A673 (cell line): ENCODE data around the gene FLNC. TPM values are rescaled to one million over a fixed set of nuclear protein-coding genes. Genes with fewer than 3 reads are reported as not detected.

Source experiments
- BruUV-seq: library from RNA; stranded (reverse); fragments of 400-500 nt; replicated peaks from 2 replicates; lab custom pipeline; 2021; lab: Mats Ljungman, UMichigan
- CTCF ChIA-PET: fragments of 300-600 bp; sonication (Branson Sonifier 250); formaldehyde crosslinking; loops from one replicate; lab custom pipeline; 2022; ENCODE audit warnings: antibody characterized with exemption; lab: Charles Lee
- POLR2A ChIA-PET: fragments of 300-600 bp; sonication (Branson Sonifier 250); formaldehyde crosslinking; loops from one replicate; lab custom pipeline; 2022; ENCODE audit warnings: antibody characterized with exemption; ENCODE audit not compliant: low non-redundant PET; lab: Charles Lee
- DNase-seq: peaks from one replicate; pipeline ENCODE4 v3.0.0-alpha.2; 2015; ENCODE audit warnings: low spot score
- H3K27ac ChIP-seq: fragments of 200-600 bp; sonication (generic); 2 replicates; pipeline ENCODE4 v1.5.1; 2016; ENCODE audit warnings: mixed run types, low read depth, mild to moderate bottlenecking, mixed read lengths, antibody characterized with exemption, low read length; ENCODE audit not compliant: poor library complexity, severe bottlenecking
- H3K27me3 ChIP-seq: fragments of 200-600 bp; sonication (generic); replicated peaks from 2 replicates; pipeline ENCODE4 v1.6.1; 2017; ENCODE audit warnings: mixed run types, low read depth, mild to moderate bottlenecking, mixed read lengths, antibody characterized with exemption, low read length; ENCODE audit not compliant: insufficient read depth, poor library complexity
- H3K36me3 ChIP-seq: fragments of 200-600 bp; sonication (generic); 2 replicates; pipeline ENCODE4 v1.6.1; 2016; ENCODE audit warnings: mixed run types, mild to moderate bottlenecking, mixed read lengths, antibody characterized with exemption, low read length; ENCODE audit not compliant: insufficient read depth, poor library complexity, severe bottlenecking
- H3K4me1 ChIP-seq: fragments of 200-600 bp; sonication (generic); 2 replicates; pipeline ENCODE4 v1.6.1; 2017; ENCODE audit warnings: mixed run types, mild to moderate bottlenecking, mixed read lengths, antibody characterized with exemption, low read length; ENCODE audit not compliant: insufficient read depth, poor library complexity, severe bottlenecking
- H3K4me3 ChIP-seq: fragments of 200-600 bp; sonication (generic); 2 replicates; pipeline ENCODE4 v1.5.1; 2016; ENCODE audit warnings: low read depth, mixed run types, mild to moderate bottlenecking, mixed read lengths, low read length; ENCODE audit not compliant: poor library complexity, severe bottlenecking
- H3K9me3 ChIP-seq: fragments of 200-600 bp; sonication (generic); 2 replicates; pipeline ENCODE4 v1.6.1; 2016; ENCODE audit warnings: mixed run types, low read depth, mild to moderate bottlenecking, mixed read lengths, antibody characterized with exemption, low read length; ENCODE audit not compliant: poor library complexity, severe bottlenecking
- CTCF ChIP-seq: fragments of 300-800, 200-600 bp; sonication (generic); conservative IDR thresholded peaks from 2 replicates; pipeline ENCODE4 v1.5.1; 2017; ENCODE audit warnings: low read depth, mild to moderate bottlenecking, antibody characterized with exemption, low read length, moderate library complexity, mixed read lengths
- EZH2 ChIP-seq: fragments of 200-600 bp; sonication (generic); IDR thresholded peaks from 2 replicates; pipeline ENCODE4 v1.6.1; 2017; ENCODE audit warnings: borderline replicate concordance, low read depth, mild to moderate bottlenecking, mixed read lengths, antibody characterized with exemption, low read length; ENCODE audit not compliant: poor library complexity, severe bottlenecking
- intact Hi-C: fragments of 100-400 bp; cut with micrococcal nuclease; formaldehyde crosslinking; loops from one replicate; pipeline ENCODE4 v1.10.0; 2022; ENCODE audit not compliant: unreplicated experiment
- total RNA-seq: library from RNA; stranded (reverse); gene quantifications from 2 replicates; pipeline ENCODE4 v1.2.3, GENCODE V29; 2021

FLNC gene
- total RNA-seq, 1 experiment from 2014 or later = 6.5 TPM

- Histone ChIP-seq H3K27me3 (no peaks in the 10 kb centered on the region), H3K9me3 (no peaks in the 10 kb centered on the region), H3K27ac (no peak overlapping the region), H3K4me1 (peaks cover 4% of the 10 kb centered on the region), H3K4me3 (no peak overlapping the region), H3K36me3 (no peaks in the 10 kb centered on the region)
- TSS peak; percentile 33 for BruUV-seq
- TF ChIP-seq CTCF (no peak), EZH2 (no peak)
- ChIA-PET POLR2A (no interaction called here), CTCF (no interaction called here)
- intact Hi-C loops = no loop called here
- DNase-seq = no peak
These were observed 35.1 kb downstream of the FLNC start for GRCh38 chr7:128865303-128865702.

DNA sequence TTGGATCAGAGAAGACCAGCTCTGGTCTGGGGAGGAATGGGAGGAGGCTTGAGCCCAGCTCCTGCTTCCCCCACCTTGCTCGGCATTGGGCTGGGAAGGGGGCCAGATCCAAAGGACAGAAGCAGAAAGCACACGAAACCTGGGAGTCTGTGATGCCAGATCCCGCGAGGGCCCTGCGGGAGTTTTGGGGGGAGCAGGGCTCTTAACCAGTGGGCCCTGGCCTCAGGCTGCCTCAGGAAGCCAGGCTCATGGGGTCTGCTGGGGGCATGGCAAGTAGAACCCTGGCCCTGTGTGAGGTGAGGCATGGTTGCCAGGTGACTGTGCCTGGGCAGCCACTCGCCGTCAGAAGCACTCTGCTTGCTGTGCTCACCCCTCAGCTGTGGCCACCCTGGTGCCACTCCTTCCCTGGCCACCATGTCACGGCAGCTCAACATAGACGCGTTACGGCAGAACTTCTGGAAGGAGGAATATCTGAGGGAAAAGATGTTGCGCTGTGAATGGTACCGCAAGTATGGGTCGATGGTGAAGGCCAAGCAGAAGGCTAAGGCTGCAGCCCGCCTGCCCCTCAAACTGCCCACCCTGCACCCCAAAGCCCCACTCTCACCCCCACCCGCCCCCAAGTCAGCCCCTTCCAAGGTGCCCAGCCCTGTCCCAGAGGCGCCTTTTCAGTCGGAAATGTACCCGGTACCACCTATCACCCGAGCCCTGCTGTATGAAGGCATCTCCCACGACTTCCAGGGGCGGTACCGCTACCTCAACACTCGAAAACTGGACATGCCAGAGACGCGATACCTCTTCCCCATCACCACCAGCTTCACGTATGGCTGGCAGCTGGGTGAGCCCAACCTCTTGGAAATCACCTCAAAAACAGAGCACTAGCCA is 36.0 kb downstream of the FLNC start:
- BruUV-seq = no TSS peak
- Histone ChIP-seq H3K9me3 (no peaks in the 10 kb centered on the region), H3K27me3 (no peaks in the 10 kb centered on the region), H3K4me3 (no peak overlapping the region), H3K4me1 (peaks cover 4% of the 10 kb centered on the region), H3K27ac (no peak overlapping the region), H3K36me3 (no peaks in the 10 kb centered on the region)
- ChIA-PET POLR2A (no interaction called here), CTCF (no interaction called here)
- intact Hi-C loops = no loop called here
- no peak for DNase-seq
- TF ChIP-seq CTCF (no peak), EZH2 (no peak)

DNA sequence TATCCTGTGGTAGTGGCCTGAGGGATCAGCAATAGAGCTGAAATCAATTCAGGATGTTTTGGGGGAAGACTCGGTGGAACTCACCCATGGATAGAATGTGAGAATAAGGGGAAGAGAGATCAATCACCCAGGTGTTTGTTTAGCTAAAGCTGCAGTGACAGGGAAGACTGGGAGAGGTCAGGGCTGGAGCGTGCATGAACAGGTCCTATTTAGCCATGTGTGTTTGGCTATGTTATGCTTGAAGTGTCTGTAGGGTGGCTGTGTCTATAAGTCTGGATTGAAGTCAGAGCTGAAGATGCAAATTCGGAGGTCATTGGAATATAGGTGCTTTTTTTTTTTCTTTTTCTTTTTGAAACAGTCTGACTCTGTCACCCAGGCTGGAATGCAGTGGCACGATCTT is 37.0 kb downstream of the FLNC start:
- no peak for DNase-seq
- CTCF ChIA-PET = no interaction called here
- no TSS peak for BruUV-seq
- Histone ChIP-seq H3K4me3 (no peak overlapping the region), H3K36me3 (no peaks in the 10 kb centered on the region), H3K27ac (no peak overlapping the region), H3K27me3 (no peaks in the 10 kb centered on the region), H3K9me3 (no peaks in the 10 kb centered on the region), H3K4me1 (peaks cover 4% of the 10 kb centered on the region)
- POLR2A ChIA-PET = no interaction called here
- no peak for TF ChIP-seq EZH2
- intact Hi-C loops = no loop called here
